GM08714 (cell line): ENCODE data around the gene OBSCN.

ENCODE experiments used
- H3K4me3 ChIP-seq: fragments of 200-500 bp; sonication (Bioruptor generic); 2 replicates; pipeline ENCODE4 v1.5.1; 2014; ENCODE audit warnings: mild to moderate bottlenecking, low read length, inconsistent platforms
- ZNF274 ChIP-seq: IDR thresholded peaks from 2 replicates; pipeline ENCODE4 v1.6.1; 2012; ENCODE audit warnings: mild to moderate bottlenecking, low read depth, low read length

The OBSCN gene

GRCh38 chr1:228302086-228302485 is 94.2 kb downstream of the OBSCN start:
- H3K4me3 ChIP-seq, result no peak overlapping the region
- TF ChIP-seq ZNF274, result no peak

DNA sequence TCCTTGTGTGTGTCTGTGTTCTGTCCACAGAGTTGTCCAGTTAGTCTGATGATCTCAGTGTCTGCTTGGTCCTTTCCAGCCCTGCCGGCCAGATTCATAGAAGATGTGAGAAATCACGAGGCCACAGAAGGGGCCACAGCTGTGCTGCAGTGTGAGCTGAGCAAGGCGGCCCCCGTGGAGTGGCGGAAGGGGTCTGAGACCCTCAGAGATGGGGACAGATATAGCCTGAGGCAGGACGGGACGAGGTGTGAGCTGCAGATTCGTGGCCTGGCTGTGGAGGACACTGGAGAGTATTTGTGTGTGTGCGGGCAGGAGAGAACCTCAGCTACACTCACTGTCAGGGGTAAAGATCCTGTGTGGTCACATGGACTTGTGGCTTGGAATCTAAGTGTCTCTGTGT is 95.8 kb downstream of the OBSCN start:
- TF ChIP-seq ZNF274, result no peak

DNA sequence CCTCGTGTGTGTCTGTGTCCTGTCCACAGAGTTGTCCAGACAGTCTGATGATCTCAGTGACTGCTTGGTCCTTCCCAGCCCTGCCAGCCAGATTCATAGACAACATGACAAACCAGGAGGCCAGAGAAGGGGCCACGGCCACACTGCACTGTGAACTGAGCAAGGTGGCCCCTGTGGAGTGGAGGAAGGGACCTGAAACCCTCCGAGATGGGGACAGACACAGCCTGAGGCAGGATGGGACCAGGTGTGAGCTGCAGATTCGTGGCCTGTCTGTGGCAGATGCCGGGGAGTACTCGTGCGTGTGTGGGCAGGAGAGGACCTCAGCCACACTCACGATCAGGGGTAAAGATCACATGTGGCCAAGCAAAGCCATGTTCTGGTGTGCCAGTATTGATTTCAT is 96.4 kb downstream of the OBSCN start:
- no peak overlapping the region for H3K4me3 ChIP-seq
- no peak for TF ChIP-seq ZNF274

More for the DNA sequence above, 95.8 kb downstream of the OBSCN start:
- no peak overlapping the region for H3K4me3 ChIP-seq

GRCh38 chr1:228304766-228305395 is 97.0 kb downstream of the OBSCN start:
- no peak overlapping the region for H3K4me3 ChIP-seq
- no peak for TF ChIP-seq ZNF274

DNA sequence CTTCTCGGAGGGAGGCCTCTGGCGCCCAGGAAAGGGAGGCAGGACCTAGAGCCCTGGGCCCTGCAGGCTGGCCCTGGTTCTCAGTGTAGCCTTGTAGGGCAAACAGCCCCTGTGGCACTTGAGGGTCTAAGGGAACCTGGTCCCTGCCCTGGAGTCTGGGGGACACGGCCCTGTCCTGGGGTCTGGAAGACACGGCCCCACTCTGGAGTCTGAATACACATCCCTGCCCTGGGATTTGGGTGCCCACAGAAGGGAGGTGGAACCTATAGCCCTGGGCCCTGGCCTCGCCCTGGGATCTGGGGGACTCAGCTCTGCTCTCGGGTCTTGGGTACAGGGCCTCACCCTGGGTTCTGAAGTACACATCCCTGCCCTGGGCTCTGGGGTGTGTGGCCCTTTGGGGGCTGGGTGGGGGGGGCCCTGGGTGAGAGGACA is 97.9 kb downstream of the OBSCN start:
- H3K4me3 ChIP-seq, result no peak overlapping the region
- TF ChIP-seq ZNF274, result no peak

- no peak for TF ChIP-seq ZNF274
- no peak overlapping the region for H3K4me3 ChIP-seq
Observed at GRCh38 chr1:228306275-228307217, 98.7 kb downstream of the OBSCN start.

DNA sequence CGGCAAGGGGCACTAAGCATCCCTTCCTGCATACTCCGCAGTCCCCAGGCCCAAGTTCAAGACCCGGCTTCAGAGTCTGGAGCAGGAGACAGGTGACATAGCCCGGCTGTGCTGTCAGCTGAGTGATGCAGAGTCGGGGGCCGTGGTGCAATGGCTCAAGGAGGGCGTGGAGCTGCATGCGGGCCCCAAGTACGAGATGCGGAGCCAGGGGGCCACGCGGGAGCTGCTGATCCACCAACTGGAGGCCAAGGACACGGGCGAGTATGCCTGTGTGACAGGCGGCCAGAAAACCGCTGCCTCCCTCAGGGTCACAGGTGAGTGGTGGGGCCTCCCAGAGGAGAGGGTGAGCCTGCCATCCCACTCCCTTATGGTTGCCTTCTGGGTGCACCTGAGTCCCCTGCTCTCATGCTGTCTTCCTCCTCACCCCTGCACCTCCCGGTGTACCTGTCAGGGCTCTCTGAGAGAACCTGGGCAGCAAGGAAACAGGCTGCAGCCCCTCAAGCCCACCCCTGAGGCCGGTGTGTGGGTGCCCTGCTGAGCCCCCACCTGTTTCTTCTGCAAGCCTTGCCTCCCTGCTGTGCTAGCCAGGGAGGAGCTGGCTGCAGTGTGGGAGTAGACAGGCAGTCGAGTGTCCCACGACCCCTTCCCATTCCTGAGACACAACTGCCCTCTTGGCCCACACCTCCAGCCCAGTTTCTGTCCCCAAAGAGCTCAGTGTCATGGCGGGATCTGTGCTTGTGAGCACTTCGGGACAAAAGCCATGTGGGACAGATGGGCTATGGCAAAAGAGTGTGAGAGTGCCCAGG is 99.6 kb downstream of the OBSCN start:
- TF ChIP-seq ZNF274, result no peak
- no peak overlapping the region for H3K4me3 ChIP-seq

DNA sequence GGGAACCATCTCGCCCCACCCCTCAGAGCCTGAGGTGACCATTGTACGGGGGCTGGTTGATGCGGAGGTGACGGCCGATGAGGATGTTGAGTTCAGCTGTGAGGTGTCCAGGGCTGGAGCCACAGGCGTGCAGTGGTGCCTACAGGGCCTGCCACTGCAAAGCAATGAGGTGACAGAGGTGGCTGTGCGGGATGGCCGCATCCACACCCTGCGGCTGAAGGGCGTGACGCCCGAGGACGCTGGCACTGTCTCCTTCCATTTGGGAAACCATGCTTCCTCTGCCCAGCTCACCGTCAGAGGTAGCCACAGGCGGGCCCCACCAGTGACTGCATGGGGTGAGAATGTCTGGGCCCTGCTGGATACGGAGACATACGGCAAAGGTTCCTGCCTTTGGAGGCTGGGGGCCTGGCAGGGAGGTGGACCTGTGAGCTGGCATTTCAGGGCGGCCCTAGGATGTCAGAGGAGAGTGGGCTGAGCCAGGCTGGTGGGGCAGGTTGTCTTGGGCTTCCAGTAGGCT is 100.3 kb downstream of the OBSCN start:
- no peak overlapping the region for H3K4me3 ChIP-seq
- TF ChIP-seq ZNF274, result no peak

DNA sequence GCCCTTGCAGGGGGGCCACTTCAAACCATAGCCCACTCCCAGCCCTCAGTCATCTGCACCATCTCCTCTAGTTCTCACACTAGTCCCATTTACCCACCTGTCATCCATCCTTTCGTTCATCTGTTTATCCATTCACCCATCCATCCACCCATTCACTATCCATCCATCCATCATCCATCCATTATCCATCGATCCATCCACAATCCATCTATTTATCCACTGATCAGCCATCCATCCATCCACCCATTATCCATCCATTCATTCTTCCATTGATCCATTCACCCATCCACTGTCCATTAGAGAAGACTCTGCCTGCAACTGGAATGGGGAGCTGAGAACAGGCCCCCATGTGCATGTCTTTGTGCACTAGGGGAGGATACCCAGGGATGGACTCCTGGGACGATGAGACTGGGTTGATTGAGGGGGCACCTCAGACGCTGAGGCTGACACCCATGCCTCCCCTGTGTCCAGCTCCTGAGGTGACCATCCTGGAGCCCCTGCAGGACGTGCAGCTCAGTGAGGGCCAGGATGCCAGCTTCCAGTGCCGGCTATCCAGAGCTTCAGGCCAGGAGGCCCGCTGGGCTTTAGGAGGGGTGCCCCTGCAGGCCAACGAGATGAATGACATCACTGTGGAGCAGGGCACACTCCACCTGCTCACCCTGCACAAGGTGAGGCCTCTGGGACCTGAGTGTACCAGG is 100.9 kb downstream of the OBSCN start:
- no peak overlapping the region for H3K4me3 ChIP-seq

GRCh38 chr1:228309326-228310067 is 101.7 kb downstream of the OBSCN start:
- no peak for TF ChIP-seq ZNF274
- H3K4me3 ChIP-seq, result no peak overlapping the region

More for the DNA sequence above, 100.9 kb downstream of the OBSCN start:
- no peak for TF ChIP-seq ZNF274

GRCh38 chr1:228310162-228310792 is 102.4 kb downstream of the OBSCN start:
- no peak for TF ChIP-seq ZNF274
- no peak overlapping the region for H3K4me3 ChIP-seq

DNA sequence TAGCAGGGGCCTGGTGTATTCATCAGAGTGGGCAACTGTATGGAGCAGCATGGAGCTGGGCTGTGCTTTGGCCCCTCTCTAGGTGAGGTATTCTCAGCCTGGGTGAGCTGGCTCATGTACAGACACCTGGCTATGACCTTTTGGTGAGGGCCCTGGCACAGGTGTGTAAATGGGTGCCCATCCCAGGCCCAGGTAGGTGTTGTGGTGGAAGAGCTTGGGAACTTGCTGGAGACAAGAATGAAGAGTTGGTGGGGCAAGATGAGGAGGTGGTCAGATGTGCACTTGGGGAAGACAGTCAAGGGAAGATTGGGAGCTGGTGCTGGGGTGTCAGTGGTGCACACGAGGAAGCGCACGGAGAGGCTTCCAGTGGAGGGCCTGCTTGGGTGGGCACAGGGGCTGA is 103.2 kb downstream of the OBSCN start:
- no peak overlapping the region for H3K4me3 ChIP-seq
- no peak for TF ChIP-seq ZNF274
